Prostate gland (tissue), 2 donors: ENCODE data around the gene CAMKK2. TPM values are rescaled to one million over a fixed set of nuclear protein-coding genes. Genes with fewer than 3 reads are reported as not detected.

ENCODE experiments used
- DNase-seq: peaks from one replicate; pipeline ENCODE4 v3.0.0-alpha.2; 2019; ENCODE audit warnings: low spot score
- H3K27ac ChIP-seq, 2 donors: fragments of 200-600 bp; sonication (generic); 2 replicates each; pipeline ENCODE4 v1.5.1; 2017 to 2019
- H3K27me3 ChIP-seq: fragments of 200-600 bp; sonication (generic); replicated peaks from 2 replicates; pipeline ENCODE4 v1.5.1; 2019; ENCODE audit not compliant: insufficient read depth
- H3K36me3 ChIP-seq, 2 donors: fragments of 200-600 bp; sonication (generic); 1 replicate in 1 of 2; 2 replicates in 1 of 2; pipeline versions ENCODE4 v1.5.1 to v1.8.1; 2017 to 2019
- H3K4me1 ChIP-seq: fragments of 200-600 bp; sonication (generic); replicated peaks from 2 replicates; pipeline ENCODE4 v1.5.1; 2019
- H3K4me3 ChIP-seq, 2 donors: fragments of 200-600 bp; sonication (generic); 2 replicates each; pipeline ENCODE4 v1.5.1; 2017 to 2019
- H3K9me3 ChIP-seq: fragments of 200-600 bp; sonication (generic); 2 replicates; pipeline ENCODE4 v1.5.1; 2017
- CTCF ChIP-seq, 4 experiments: fragments of 200-600 bp in 2 of 4; fragments of 450-650 bp in 2 of 4; sonication (generic) in 2 of 4; IDR thresholded peaks; 1 replicate in 3 of 4; 2 replicates in 1 of 4; pipeline ENCODE4 v1.5.1; 2016 to 2019; ENCODE audit warnings: antibody characterized with exemption in 4 of 4, mild to moderate bottlenecking in 2 of 4, moderate library complexity in 2 of 4
- POLR2A ChIP-seq: fragments of 450-650 bp; IDR thresholded peaks from one replicate; pipeline ENCODE4 v1.6.1; 2016; ENCODE audit warnings: antibody characterized with exemption, mild to moderate bottlenecking
- POLR2AphosphoS5 ChIP-seq: sonication (generic); formaldehyde crosslinking; IDR thresholded peaks from one replicate; pipeline ENCODE4 v1.6.1; 2017; ENCODE audit warnings: antibody characterized with exemption
- WGBS: methylation state at CpG from one replicate; pipeline ENCODE4 v1.1.5; 2018; 5-methylcytosine and 5-hydroxymethylcytosine counted together
- intact Hi-C: fragments of 100-400 bp; cut with DNase I; formaldehyde crosslinking; loops from one replicate; pipeline ENCODE4 v1.14.2; 2022
- total RNA-seq, 2 donors: library from RNA; depleted of rRNA; stranded (reverse); fragments of >200 nt; gene quantifications; one replicate each; pipeline ENCODE4 v1.1.0, GENCODE V29; 2016

CAMKK2 gene
- total RNA-seq, 2 donors from 2014 or later, result 26.9 to 52.2 TPM

DNA sequence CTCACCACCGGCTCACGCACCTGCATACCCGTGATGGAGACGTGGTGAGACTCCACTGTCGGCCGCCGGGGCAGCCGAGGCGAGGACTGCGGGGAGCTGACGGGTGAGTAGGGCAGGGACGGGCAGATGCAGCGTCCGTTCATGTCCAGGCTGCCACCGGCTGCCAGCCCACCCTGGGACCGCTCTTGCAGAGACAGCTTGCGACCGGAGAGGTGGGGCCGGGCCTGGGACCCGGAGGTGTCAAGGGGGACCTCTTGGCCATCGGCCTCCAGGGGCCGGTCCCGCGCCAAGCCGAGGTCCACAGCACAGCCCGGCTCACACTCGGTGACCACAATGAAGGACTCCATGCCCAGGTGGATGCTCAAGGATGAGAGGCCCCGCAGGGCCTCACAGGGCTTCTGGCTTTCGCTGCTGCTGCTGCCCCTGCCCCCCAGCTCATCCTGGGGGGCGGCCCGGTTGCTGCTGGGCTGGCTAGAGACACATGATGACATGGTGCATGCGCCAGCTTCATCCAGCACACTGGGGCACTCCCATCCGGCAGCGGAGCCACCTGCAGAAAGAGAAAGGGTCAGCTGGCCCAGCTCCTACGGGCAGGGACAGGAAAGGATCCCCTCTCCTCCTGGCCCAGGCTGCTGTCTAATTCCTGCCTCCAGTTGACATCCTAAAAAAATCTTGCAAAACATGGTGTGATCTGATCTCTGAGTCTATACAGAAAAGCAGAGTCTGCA lies 22.3 kb downstream of the CAMKK2 start:
- 94% methylated on average over 24 of the region's 35 CpGs for WGBS
- no peak for DNase-seq

DNA sequence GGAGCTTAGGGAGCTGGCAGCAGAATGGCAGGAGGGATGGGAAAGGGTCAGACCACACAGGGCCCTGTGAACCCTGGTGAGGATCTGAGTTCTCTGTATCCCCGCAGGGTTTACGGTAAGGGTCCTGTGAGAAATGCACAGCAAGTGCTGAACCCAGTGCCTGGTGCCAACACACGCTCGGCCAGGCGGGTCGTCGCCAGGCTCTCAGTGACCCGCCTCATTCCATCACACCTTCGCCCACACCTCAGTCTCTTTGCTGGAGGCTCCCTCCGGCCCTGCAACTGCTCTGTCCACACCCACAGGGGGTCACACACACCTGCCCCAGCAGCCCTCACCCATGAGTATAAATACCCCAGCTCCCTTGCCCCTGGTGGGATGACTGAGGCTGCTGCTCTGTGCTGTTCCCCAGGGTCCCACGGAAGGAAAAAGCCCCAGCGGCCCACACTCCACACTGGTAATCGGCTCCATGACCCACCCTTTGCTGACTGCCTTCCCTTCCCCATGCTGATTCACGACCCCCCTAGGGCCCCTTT lies 23.1 kb downstream of the CAMKK2 start:
- H3K9me3 ChIP-seq, result no peaks in the 10 kb centered on the region
- H3K27me3 ChIP-seq, result no peaks in the 10 kb centered on the region
- no peak for DNase-seq
- 92% methylated on average over 14 of the region's 14 CpGs for WGBS
- no peaks in the 10 kb centered on the region for H3K36me3 ChIP-seq
- no peak overlapping the region for H3K27ac ChIP-seq
- intact Hi-C loops, result no loop called here
- TF ChIP-seq POLR2AphosphoS5, result no peak
- TF ChIP-seq POLR2A, result no peak
- no peak for TF ChIP-seq CTCF (IDR thresholded peaks at IDR 0.05)
- no peak overlapping the region for H3K4me3 ChIP-seq
- H3K4me1 ChIP-seq, result no peaks in the 10 kb centered on the region

More for the DNA sequence above, 22.3 kb downstream of the CAMKK2 start:
- no peaks in the 10 kb centered on the region for H3K4me1 ChIP-seq
- intact Hi-C loops, result no loop called here
- no peak overlapping the region for H3K27ac ChIP-seq
- H3K36me3 ChIP-seq, result no peaks in the 10 kb centered on the region
- H3K27me3 ChIP-seq, result no peaks in the 10 kb centered on the region
- TF ChIP-seq POLR2AphosphoS5 (no peak), POLR2A (no peak)
- H3K4me3 ChIP-seq, result no peak overlapping the region
- H3K9me3 ChIP-seq, result no peaks in the 10 kb centered on the region

DNA sequence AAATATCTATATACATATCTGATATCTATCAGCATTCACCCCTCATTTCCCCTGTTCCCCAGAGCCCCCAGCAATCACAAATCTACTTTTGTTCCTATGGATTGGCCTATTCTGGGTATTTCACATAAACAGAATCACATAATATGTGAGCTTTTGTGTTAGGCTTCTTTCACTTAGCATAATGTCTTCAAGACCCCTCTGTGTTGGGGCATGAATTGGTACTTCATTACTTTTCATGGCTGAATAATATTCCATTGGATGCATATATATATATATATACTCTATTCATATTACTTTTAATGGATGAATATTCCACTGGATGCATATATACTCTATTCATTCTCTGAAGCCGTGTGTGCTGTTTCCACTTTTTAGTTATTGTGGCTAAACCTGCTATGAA lies 28.7 kb downstream of the CAMKK2 start:
- Histone ChIP-seq H3K27ac (no peak overlapping the region), H3K4me1 (no peaks in the 10 kb centered on the region), H3K27me3 (no peaks in the 10 kb centered on the region), H3K9me3 (no peaks in the 10 kb centered on the region), H3K36me3 (no peaks in the 10 kb centered on the region), H3K4me3 (no peak overlapping the region)
- no peak for TF ChIP-seq CTCF (IDR thresholded peaks at IDR 0.05)
- no peak for TF ChIP-seq POLR2A
- TF ChIP-seq POLR2AphosphoS5, result no peak
- intact Hi-C loops, result no loop called here
- no peak for DNase-seq
- WGBS, result 100% methylated on average over 1 of the region's 1 CpG

DNA sequence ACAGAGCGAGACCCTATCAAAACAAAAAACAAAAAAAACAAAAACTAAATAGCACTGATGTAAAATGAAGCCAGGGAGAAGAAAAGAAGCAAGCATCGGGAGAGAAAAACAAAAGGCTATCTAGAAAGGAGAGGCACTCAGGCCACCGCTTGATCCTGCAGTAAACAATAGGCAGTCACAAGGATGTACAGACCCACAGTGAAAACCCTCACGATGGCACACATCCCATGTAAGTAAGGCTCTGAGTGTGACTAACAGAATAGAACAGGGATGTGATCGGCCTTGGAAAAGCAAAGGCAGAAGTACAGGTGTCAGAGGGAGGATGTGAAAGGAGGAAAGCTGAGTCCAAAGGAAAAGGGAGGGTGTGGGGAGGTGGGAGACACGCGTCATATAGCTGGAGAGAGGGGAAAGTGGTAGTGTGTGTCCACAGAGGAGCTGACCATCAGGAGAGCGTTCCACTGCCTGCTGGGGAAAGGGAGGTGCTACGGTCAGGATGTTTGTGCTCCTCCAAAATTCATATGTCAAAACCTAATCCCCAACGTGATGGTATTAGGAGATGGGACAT lies 31.5 kb downstream of the CAMKK2 start:
- Histone ChIP-seq H3K4me1 (no peaks in the 10 kb centered on the region), H3K36me3 (peaks cover 0 to 4% of the 10 kb centered on the region in 2 donors), H3K9me3 (no peaks in the 10 kb centered on the region), H3K27me3 (no peaks in the 10 kb centered on the region), H3K27ac (no peak overlapping the region), H3K4me3 (no peak overlapping the region)
- 89% methylated on average over 10 of the region's 10 CpGs for WGBS
- no peak for TF ChIP-seq CTCF (IDR thresholded peaks at IDR 0.05)
- TF ChIP-seq POLR2A, result no peak
- no peak for TF ChIP-seq POLR2AphosphoS5
- no peak for DNase-seq
- intact Hi-C loops, result no loop called here

GRCh38 chr12:121264135-121264534 lies 32.4 kb downstream of the CAMKK2 start:
- Histone ChIP-seq H3K4me3 (no peak overlapping the region), H3K9me3 (no peaks in the 10 kb centered on the region), H3K27me3 (no peaks in the 10 kb centered on the region), H3K4me1 (no peaks in the 10 kb centered on the region), H3K36me3 (peaks cover 0 to 6% of the 10 kb centered on the region in 2 donors), H3K27ac (no peak overlapping the region)
- TF ChIP-seq POLR2A (no peak), POLR2AphosphoS5 (no peak), CTCF (IDR thresholded peaks at IDR 0.05) (no peak)
- DNase-seq, result no peak
- 89% methylated on average over 8 of the region's 8 CpGs for WGBS
- intact Hi-C loops, result no loop called here
